SIG-M5 (cell line): Measurements from ENCODE around the gene SHKBP1.
"Not testable (repeated sequence)": the region's sequence is repeated elsewhere in the genome, so short reads cannot be mapped to it uniquely, and the experiment has no call there.

Experiments used
- DNase-seq: peaks from one replicate; lab custom pipeline; 2025; lab: John Stamatoyannopoulos, UW

Gene SHKBP1

GRCh38 chr19:40576585-40577451, at the start of gene SHKBP1:
Gene SHKBP1, plus strand, starts transcription at chr19:40576873. Its CDS starts 27 bp downstream, at chr19:40576900.
- peak; percentile 65 for DNase-seq

- no peak for DNase-seq
Observed at GRCh38 chr19:40528078-40528477, 48.6 kb upstream of the SHKBP1 start.

DNA sequence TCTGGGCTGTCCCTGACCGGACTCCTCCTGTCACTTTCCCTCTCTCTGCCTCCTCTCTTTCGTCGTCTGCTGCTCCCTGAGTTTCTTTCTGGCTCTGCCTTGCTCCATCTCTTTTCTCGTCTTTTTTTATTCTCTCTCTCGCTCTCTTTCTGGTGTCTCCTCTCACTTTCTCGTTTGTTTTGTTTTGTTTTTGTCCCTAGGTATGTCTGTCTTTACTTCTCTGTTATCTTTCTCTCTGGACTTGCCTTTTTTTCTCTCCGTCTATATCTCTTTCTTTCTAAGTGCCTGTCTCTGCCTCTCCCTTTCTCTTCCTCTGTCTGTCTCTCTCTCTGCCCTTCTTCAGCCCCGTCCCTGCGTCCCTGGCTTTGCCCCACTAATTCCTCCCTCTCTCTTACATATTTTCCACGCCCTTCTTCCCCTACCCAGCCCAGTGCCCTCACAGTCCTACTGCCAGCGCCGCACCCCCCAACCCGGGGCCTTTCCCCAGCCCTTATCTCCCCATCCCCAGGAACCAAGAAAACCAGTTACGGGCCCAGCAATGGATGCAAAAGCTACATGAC, 48.1 kb upstream of the SHKBP1 start:
- DNase-seq, result no peak

- DNase-seq, result no peak
Observed at GRCh38 chr19:40529093-40529954, 47.3 kb upstream of the SHKBP1 start.

DNA sequence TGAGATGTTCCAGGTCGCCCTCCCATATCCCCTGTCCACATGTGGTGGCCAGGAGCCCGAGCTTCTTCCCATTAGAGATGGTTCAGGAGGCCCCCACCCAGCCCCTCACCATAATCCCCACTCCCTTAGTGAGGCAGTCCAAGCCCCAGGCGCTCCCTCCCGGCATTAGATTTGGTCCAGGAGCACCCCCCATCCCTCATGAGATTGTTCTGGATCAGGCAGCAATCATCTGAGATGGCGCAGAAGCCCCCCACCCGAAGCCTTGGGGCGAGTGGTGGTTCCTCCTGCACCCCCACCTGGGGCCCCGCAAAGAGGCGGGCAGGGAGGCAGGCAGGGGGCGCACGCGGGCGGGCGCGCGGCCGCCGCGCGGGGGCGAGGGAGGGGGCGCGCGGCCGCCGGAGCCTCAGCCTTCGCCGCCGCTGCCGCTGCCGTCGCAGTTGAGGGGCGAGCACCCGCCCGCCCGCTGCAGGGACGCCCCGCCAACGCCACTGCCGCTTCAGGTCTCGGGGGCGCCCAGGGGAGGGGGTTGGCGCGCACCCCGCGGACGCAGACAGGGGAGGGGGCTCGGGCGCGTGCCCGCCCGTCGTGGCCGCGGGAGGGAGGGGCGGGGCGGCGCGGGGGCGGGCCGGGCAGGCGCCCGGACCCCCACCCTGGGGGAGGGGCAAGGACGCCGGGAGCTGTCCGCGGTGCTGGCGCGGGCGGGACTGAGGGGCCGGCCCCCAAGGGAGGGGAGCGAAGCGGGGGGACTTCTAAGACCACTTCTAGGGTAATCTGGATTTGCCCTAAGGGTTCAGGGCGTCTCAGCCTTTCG, 46.4 kb upstream of the SHKBP1 start:
- no peak for DNase-seq

DNA sequence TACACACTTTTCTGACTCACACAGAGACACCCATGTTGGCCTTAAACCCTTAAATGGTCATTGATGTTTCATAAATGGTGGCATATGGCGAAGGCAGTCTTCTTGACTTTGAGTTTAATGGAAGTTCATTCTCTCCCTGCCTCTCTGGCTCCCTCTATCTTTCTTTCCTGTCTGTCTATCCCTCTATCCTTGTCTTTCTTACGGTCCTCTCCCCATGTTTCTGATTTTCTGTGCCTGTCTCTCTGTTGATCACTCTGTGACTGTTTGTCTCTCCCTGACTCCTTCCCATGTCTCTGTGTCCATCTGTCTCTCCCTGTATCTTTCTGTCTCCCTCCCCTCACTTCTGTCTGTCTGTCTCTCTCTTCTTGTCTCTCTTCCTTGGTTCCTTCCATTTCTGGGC, 43.2 kb upstream of the SHKBP1 start:
- no peak for DNase-seq

DNA sequence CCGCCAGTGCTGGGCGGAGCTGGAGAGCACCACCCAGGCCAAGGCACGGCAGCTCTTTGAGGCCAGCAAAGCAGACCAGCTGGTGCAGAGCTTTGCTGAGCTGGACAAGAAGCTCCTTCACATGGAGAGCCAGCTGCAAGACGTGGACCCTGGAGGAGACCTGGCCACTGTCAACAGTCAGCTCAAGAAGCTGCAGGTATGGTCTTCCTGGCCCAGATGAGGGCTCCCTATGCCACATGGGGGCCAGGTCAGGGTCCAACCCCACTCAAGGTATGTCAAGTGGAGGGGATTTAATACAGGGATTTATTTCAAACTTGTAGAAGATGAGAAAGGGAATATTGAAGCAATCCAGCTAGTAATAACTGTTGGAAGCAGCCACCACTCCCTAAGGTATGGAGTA, 42.5 kb upstream of the SHKBP1 start:
- DNase-seq, result no peak

DNA sequence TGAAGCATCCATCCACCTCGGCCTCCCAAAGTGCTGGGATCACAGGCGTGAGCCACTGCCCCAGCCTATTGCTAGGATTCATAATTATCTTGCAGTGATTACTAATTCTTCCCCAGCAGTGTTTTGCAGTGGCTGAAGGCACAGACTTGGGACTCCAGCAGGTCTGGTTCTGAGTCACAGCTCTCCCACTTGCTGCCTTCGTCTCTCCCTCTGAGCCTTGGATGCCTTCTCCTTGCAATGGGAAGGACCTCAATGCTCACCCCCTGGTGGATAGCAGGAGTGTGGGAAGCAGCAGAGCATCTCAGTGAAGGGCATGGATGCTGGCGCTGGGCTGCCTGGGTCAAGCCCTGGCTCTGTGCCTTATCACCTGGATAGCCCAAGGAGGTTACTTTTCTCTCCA, 37.6 kb upstream of the SHKBP1 start:
- no peak for DNase-seq

DNA sequence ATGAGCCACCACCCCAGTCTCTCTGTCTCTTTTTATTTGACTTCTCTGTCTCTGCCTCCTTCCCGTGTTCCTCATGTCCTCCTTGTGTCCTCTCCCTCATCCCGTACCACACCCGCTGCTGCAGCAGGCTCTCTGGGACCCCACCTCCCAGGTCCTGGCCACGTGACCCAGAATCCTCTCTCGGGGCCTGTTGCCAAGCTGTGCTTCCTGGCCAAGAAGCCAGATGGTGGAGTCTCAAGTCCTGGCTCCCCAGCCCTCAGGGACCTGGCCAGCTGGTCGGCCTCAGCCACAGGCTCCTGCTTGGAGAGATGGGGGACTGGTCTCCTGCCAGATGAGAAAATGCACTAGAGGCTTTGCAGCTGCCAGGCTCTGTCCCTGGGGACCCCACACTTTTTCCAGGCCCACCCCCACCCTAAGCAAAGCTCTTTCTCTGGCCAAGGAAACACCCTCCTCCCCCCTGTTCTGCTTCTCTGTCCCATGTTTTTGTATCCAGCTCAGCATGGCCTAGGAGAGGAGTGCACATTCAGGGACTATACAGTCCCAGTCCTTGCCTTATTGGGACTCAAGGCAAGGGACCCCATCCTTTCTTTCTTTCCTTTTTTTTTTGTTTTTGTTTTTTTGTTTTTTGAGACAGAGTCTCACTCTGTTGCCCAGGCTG, 34.3 kb upstream of the SHKBP1 start:
- DNase-seq, result no peak

GRCh38 chr19:40543029-40543597, 33.6 kb upstream of the SHKBP1 start:
- no peak for DNase-seq

GRCh38 chr19:40546153-40546841, 30.4 kb upstream of the SHKBP1 start:
- not testable (repeated sequence) for DNase-seq

DNA sequence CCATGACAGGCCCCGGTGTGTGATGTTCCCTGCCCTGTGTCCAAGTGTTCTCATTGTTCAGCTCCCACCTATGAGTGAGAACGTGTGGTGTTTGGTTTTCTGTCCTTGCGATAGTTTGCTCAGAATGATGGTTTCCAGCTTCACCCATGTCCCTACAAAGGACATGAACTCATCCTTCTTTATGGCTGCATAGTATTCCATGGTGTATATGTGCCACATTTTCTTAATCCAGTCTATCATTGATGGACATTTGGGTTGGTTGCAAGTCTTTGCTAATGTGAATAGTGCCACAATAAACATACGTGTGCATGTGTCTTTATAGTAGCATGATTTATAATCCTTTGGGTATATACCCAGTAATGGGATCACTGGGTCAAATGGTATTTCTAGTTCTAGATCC, 29.5 kb upstream of the SHKBP1 start:
- not testable (repeated sequence) for DNase-seq

- DNase-seq, result no peak
Observed at GRCh38 chr19:40547836-40548235, 28.8 kb upstream of the SHKBP1 start.

GRCh38 chr19:40549007-40549708, 27.5 kb upstream of the SHKBP1 start:
- no peak for DNase-seq

DNA sequence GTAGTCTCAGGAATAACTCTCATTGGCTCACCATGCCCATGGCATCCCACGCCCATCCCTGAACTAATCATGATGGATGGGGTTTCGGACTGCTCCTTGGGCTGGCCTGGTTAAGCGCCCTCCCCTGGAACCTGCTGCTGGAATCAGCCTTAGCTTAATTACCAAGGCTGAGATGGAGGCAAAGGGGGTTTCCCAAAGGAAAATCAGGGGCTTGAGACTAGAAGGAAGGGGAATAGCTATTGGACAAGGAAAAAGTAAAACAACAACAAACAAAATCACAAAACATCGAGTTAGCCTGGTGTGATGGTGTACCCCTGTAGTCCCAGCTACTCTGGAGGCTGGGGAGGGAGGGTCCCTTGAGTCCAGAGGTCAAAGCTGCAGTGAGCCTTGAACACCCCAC, 25.7 kb upstream of the SHKBP1 start:
- no peak for DNase-seq

DNA sequence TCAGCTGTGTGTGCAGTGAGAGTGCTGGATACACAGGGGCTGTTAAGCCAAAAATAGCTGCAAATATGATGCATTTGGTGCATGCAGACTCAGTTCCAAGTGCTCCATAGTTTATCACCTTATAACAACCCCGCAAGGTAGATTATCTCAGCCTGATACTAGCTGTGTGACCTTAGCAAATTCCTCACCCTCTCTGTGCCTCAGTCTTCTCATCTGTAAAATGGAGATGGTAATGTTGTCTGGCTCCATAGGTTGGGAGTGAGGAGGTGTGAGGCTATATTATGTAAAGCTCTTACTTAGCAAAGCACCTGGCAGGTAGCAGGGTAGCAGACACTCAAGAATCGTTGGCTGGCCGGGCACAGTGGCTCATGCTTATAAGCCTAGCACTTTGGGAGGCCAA, 23.8 kb upstream of the SHKBP1 start:
- no peak for DNase-seq

GRCh38 chr19:40553885-40554857, 22.5 kb upstream of the SHKBP1 start:
- DNase-seq, result no peak

GRCh38 chr19:40555978-40556689, 20.5 kb upstream of the SHKBP1 start:
- DNase-seq, result no peak
